ACC112 (cell line): ENCODE measurements around the gene EPHX1.
"Not testable (repeated sequence)": the region's sequence is repeated elsewhere in the genome, so short reads cannot be mapped to it uniquely, and the experiment has no call there.

Experiments used
- H2AFZ ChIP-seq: fragments of 200-600 bp; sonication (generic); one replicate; pipeline ENCODE4 v1.6.0; 2017; ENCODE audit warnings: antibody characterized with exemption, low read length; ENCODE audit not compliant: unreplicated experiment
- H3K27ac ChIP-seq: fragments of 200-600 bp; sonication (generic); 2 replicates; pipeline ENCODE4 v1.5.1; 2014; ENCODE audit warnings: low read depth, mild to moderate bottlenecking, antibody characterized with exemption, low read length, moderate library complexity
- H3K27me3 ChIP-seq: fragments of 200-600 bp; sonication (generic); 2 replicates; pipeline ENCODE4 v1.6.1; 2014; ENCODE audit warnings: mild to moderate bottlenecking, antibody characterized with exemption, low read length, moderate library complexity, mixed read lengths; ENCODE audit not compliant: insufficient read depth
- H3K36me3 ChIP-seq: fragments of 200-600 bp; sonication (generic); 2 replicates; pipeline ENCODE4 v1.6.1; 2016; ENCODE audit warnings: mild to moderate bottlenecking, antibody characterized with exemption, low read length, moderate library complexity, mixed read lengths; ENCODE audit not compliant: insufficient read depth
- H3K4me1 ChIP-seq: fragments of 200-600 bp; sonication (generic); one replicate; pipeline ENCODE4 v1.6.1; 2016; ENCODE audit warnings: low read length, mixed read lengths; ENCODE audit not compliant: insufficient read depth, unreplicated experiment, control insufficient read depth
- H3K4me3 ChIP-seq: fragments of 200-600 bp; sonication (generic); 2 replicates; pipeline ENCODE4 v1.5.1; 2014; ENCODE audit warnings: mild to moderate bottlenecking, low read depth, low read length
- H3K79me2 ChIP-seq: fragments of 200-600 bp; sonication (generic); one replicate; pipeline ENCODE4 v1.6.0; 2016; ENCODE audit warnings: low read length; ENCODE audit not compliant: control insufficient read depth, unreplicated experiment, insufficient read depth

EPHX1 gene

GRCh38 chr1:225809842-225810578 lies at the start of gene EPHX1:
Gene EPHX1, plus strand, starts transcription at chr1:225810124. Its CDS starts 18,606 bp downstream, at chr1:225828730.
- Histone ChIP-seq H3K79me2 (peaks cover 15% of the 10 kb centered on the region), H2AFZ (peak within 1 kb of the TSS; percentile 21), H3K27me3 (no peaks in the 10 kb centered on the region), H3K27ac (no peak within 1 kb of the TSS), H3K36me3 (no peaks in the 10 kb centered on the region), H3K4me1 (peaks cover 35% of the 10 kb centered on the region), H3K4me3 (peak within 1 kb of the TSS; percentile 81)

- Histone ChIP-seq H3K27ac (no peak overlapping the region), H3K4me1 (peaks cover 40% of the 10 kb centered on the region), H3K27me3 (no peaks in the 10 kb centered on the region), H3K36me3 (no peaks in the 10 kb centered on the region), H3K4me3 (no peak overlapping the region), H3K79me2 (no peaks in the 10 kb centered on the region), H2AFZ (no peak overlapping the region)
Observed at GRCh38 chr1:225760531-225760930, 49.4 kb upstream of the EPHX1 start.

GRCh38 chr1:225761395-225761794 lies 48.5 kb upstream of the EPHX1 start:
- not testable (repeated sequence) for H3K27ac ChIP-seq, H3K4me3 ChIP-seq, H3K36me3 ChIP-seq, H3K27me3 ChIP-seq, H3K79me2 ChIP-seq, H2AFZ ChIP-seq
- H3K4me1 ChIP-seq, result peaks cover 36% of the 10 kb centered on the region

GRCh38 chr1:225762002-225762441 lies 47.9 kb upstream of the EPHX1 start:
- H3K4me3 ChIP-seq, result no peak overlapping the region
- H3K4me1 ChIP-seq, result peaks cover 42% of the 10 kb centered on the region
- H2AFZ ChIP-seq, result peak overlapping the region; percentile 88
- peak overlapping the region; percentile 37; the same call in 1 of the 2 replicates for H3K27ac ChIP-seq
- no peaks in the 10 kb centered on the region for H3K27me3 ChIP-seq
- H3K79me2 ChIP-seq, result no peaks in the 10 kb centered on the region
- no peaks in the 10 kb centered on the region for H3K36me3 ChIP-seq

GRCh38 chr1:225762444-225762843 lies 47.5 kb upstream of the EPHX1 start:
- Histone ChIP-seq H3K36me3 (no peaks in the 10 kb centered on the region), H3K4me1 (peaks cover 46% of the 10 kb centered on the region), H3K27me3 (no peaks in the 10 kb centered on the region), H3K79me2 (no peaks in the 10 kb centered on the region), H3K27ac (peak overlapping the region; percentile 37; the same call in 1 of the 2 replicates), H2AFZ (peak overlapping the region; percentile 88), H3K4me3 (no peak overlapping the region)

GRCh38 chr1:225763716-225764548 lies 46.0 kb upstream of the EPHX1 start:
- H3K27me3 ChIP-seq, result no peaks in the 10 kb centered on the region
- peak overlapping the region; percentile 19 for H2AFZ ChIP-seq
- peaks cover 61% of the 10 kb centered on the region for H3K4me1 ChIP-seq
- no peaks in the 10 kb centered on the region for H3K36me3 ChIP-seq
- no peaks in the 10 kb centered on the region for H3K79me2 ChIP-seq
- H3K27ac ChIP-seq, result peak overlapping the region; percentile 74
- peak overlapping the region; percentile 15; the same call in 1 of the 2 replicates for H3K4me3 ChIP-seq

- no peaks in the 10 kb centered on the region for H3K79me2 ChIP-seq
- no peak overlapping the region for H2AFZ ChIP-seq
- H3K4me3 ChIP-seq, result peak overlapping the region; percentile 57; the same call in 1 of the 2 replicates
- peaks cover 73% of the 10 kb centered on the region for H3K4me1 ChIP-seq
- H3K36me3 ChIP-seq, result no peaks in the 10 kb centered on the region
- no peaks in the 10 kb centered on the region for H3K27me3 ChIP-seq
- H3K27ac ChIP-seq, result peak overlapping the region; percentile 88
Observed at GRCh38 chr1:225765982-225766674, 43.8 kb upstream of the EPHX1 start.

- H3K36me3 ChIP-seq, result no peaks in the 10 kb centered on the region
- H3K27ac ChIP-seq, result peak overlapping the region; percentile 88
- H3K4me3 ChIP-seq, result peak overlapping the region; percentile 57
- peak overlapping the region; percentile 90 for H2AFZ ChIP-seq
- H3K79me2 ChIP-seq, result no peaks in the 10 kb centered on the region
- H3K27me3 ChIP-seq, result no peaks in the 10 kb centered on the region
- H3K4me1 ChIP-seq, result peaks cover 71% of the 10 kb centered on the region
Observed at GRCh38 chr1:225766967-225767633, 42.8 kb upstream of the EPHX1 start.

GRCh38 chr1:225767634-225768540 lies 42.0 kb upstream of the EPHX1 start:
- Histone ChIP-seq H3K27ac (peak overlapping the region; percentile 88), H3K4me3 (peak overlapping the region; percentile 23), H3K27me3 (no peaks in the 10 kb centered on the region), H3K4me1 (peaks cover 69% of the 10 kb centered on the region), H3K79me2 (no peaks in the 10 kb centered on the region), H2AFZ (no peak overlapping the region), H3K36me3 (no peaks in the 10 kb centered on the region)
